Measurements from ENCODE around the gene COG7. TPM values are rescaled to one million over a fixed set of nuclear protein-coding genes. Genes with fewer than 3 reads are reported as not detected.

Gene COG7
- total RNA-seq, 4 donors from 2014 or later, result 20.1 to 81.7 (median 50.4) TPM

- H3K27me3 ChIP-seq, result no peaks in the 10 kb centered on the region
- TF ChIP-seq POLR2A (IDR thresholded peaks at IDR 0.05), result no peak
- TF ChIP-seq CTCF (IDR thresholded peaks at IDR 0.05), result no peak
These were observed 41.2 kb upstream of the COG7 start for GRCh38 chr16:23494188-23494587.

GRCh38 chr16:23491490-23492391 is 38.8 kb upstream of the COG7 start:
- DNase-seq, result no peak
- Histone ChIP-seq H3K27me3 (no peaks in the 10 kb centered on the region), H3K4me3 (no peak overlapping the region), H3K27ac (no peak overlapping the region), H3K9me3 (no peaks in the 10 kb centered on the region), H3K36me3 (peaks cover 0 to 91% (median 0%) of the 10 kb centered on the region in 3 donors), H3K4me1 (peaks cover 0 to 3% (median under 1%) of the 10 kb centered on the region in 4 donors)
- TF ChIP-seq CTCF (IDR thresholded peaks at IDR 0.05), result no peak
- TF ChIP-seq POLR2A (IDR thresholded peaks at IDR 0.05), result no peak

More at GRCh38 chr16:23494188-23494587, 41.2 kb upstream of the COG7 start:
- Histone ChIP-seq H3K4me3 (no peak overlapping the region), H3K36me3 (peaks cover 0 to 67% (median 0%) of the 10 kb centered on the region in 3 donors), H3K9me3 (no peaks in the 10 kb centered on the region), H3K27ac (no peak overlapping the region), H3K4me1 (peaks cover 0 to 20% (median 4%) of the 10 kb centered on the region in 4 donors)
- no peak for DNase-seq

GRCh38 chr16:23486480-23486879 is 33.5 kb upstream of the COG7 start:
- no peaks in the 10 kb centered on the region for H3K9me3 ChIP-seq
- H3K27ac ChIP-seq, result no peak overlapping the region
- H3K27me3 ChIP-seq, result no peaks in the 10 kb centered on the region
- DNase-seq, result no peak
- H3K4me1 ChIP-seq, result no peaks in the 10 kb centered on the region
- peaks cover 0 to 100% (median 0%) of the 10 kb centered on the region in 3 donors for H3K36me3 ChIP-seq
- H3K4me3 ChIP-seq, result no peak overlapping the region
- no peak for TF ChIP-seq CTCF (IDR thresholded peaks at IDR 0.05)
- TF ChIP-seq POLR2A (IDR thresholded peaks at IDR 0.05), result no peak

- Histone ChIP-seq H3K36me3 (peaks cover 0 to 100% (median 0%) of the 10 kb centered on the region in 3 donors), H3K27ac (no peak overlapping the region)
- TF ChIP-seq CTCF (IDR thresholded peaks at IDR 0.05), result no peak
- TF ChIP-seq POLR2A (IDR thresholded peaks at IDR 0.05), result no peak
These were observed 32.9 kb upstream of the COG7 start for GRCh38 chr16:23485841-23486240.

GRCh38 chr16:23485257-23485614 is 32.2 kb upstream of the COG7 start:
- H3K27ac ChIP-seq, result no peak overlapping the region
- H3K4me3 ChIP-seq, result no peak overlapping the region
- H3K27me3 ChIP-seq, result no peaks in the 10 kb centered on the region
- peaks cover 0 to 100% (median 0%) of the 10 kb centered on the region in 3 donors for H3K36me3 ChIP-seq
- no peaks in the 10 kb centered on the region for H3K4me1 ChIP-seq
- H3K9me3 ChIP-seq, result no peaks in the 10 kb centered on the region
- DNase-seq, result no peak
- TF ChIP-seq CTCF (IDR thresholded peaks at IDR 0.05) (no peak), POLR2A (IDR thresholded peaks at IDR 0.05) (no peak)

More at GRCh38 chr16:23485841-23486240, 32.9 kb upstream of the COG7 start:
- DNase-seq, result no peak
- H3K27me3 ChIP-seq, result no peaks in the 10 kb centered on the region
- no peak overlapping the region for H3K4me3 ChIP-seq
- H3K4me1 ChIP-seq, result no peaks in the 10 kb centered on the region
- no peaks in the 10 kb centered on the region for H3K9me3 ChIP-seq

Data from Peyer's patch (tissue), 4 donors.